HCT116 (cell line): ENCODE measurements around the gene NOC2L. TPM values are rescaled to one million over a fixed set of nuclear protein-coding genes. Genes with fewer than 3 reads are reported as not detected.

Source experiments
- ATAC-seq: fragments of 200-7000 bp; cut with Tn5 transposase; 2 replicates; pipeline ENCODE4 v1.9.1; 2020; ENCODE audit warnings: mild to moderate bottlenecking, moderate library complexity
- BruUV-seq: library from RNA; stranded (reverse); fragments of 400-500 nt; replicated peaks from 2 replicates; lab custom pipeline; 2021; lab: Mats Ljungman, UMichigan
- CTCF ChIA-PET: fragments of 300-600 bp; sonication (Branson Sonifier 250); formaldehyde crosslinking; loops from one replicate; lab custom pipeline; 2021; ENCODE audit warnings: antibody characterized with exemption; lab: Charles Lee
- POLR2A ChIA-PET: fragments of 300-600, 350-600 bp; sonication (Branson Sonifier 250); formaldehyde crosslinking; loops from one replicate; lab custom pipeline; 2021; ENCODE audit warnings: antibody characterized with exemption; lab: Charles Lee
- RAD21 ChIA-PET, 2 experiments: fragments of 300-600 bp; sonication (Branson Sonifier 250); formaldehyde crosslinking; loops; one replicate each; lab custom pipeline; 2023; ENCODE audit warnings: low total read pairs in 2 of 2; ENCODE audit not compliant: uncharacterized antibody in 2 of 2, unreplicated experiment in 2 of 2, low non-redundant PET in 1 of 2; lab: Charles Lee
- DNase-seq: peaks from one replicate; pipeline ENCODE4 v3.0.0-alpha.2; 2010; ENCODE audit warnings: low read depth, low spot score
- H2AFZ ChIP-seq: fragments of 200-600 bp; shearing (Covaris generic), sonication (generic); 2 replicates; pipeline ENCODE4 v1.6.1; 2017; ENCODE audit warnings: low read depth, mixed run types, mixed read lengths, antibody characterized with exemption, low read length; ENCODE audit not compliant: poor library complexity, severe bottlenecking
- H3K27ac ChIP-seq: 2 replicates; pipeline ENCODE4 v1.5.1; 2012; ENCODE audit warnings: low read depth, low read length
- H3K27me3 ChIP-seq: fragments of 200-600 bp; sonication (generic); 2 replicates; pipeline ENCODE4 v1.6.1; 2016; ENCODE audit warnings: mixed run types, low read length, mixed read lengths; ENCODE audit not compliant: insufficient read depth
- H3K36me3 ChIP-seq, 2 experiments: fragments of 200-500 bp in 1 of 2; fragments of 200-600 bp in 1 of 2; sonication (Bioruptor generic) in 1 of 2; sonication (generic) in 1 of 2; 2 replicates each; pipeline versions ENCODE4 v1.5.1 to v1.6.1; 2014 to 2016; ENCODE audit warnings: low read length in 2 of 2, inconsistent platforms in 1 of 2, mixed read lengths in 1 of 2, mixed run types in 1 of 2; ENCODE audit not compliant: insufficient read depth in 2 of 2, control insufficient read depth in 1 of 2
- H3K4me1 ChIP-seq, 2 experiments: fragments of 200-600 bp in 1 of 2; sonication (generic) in 1 of 2; 2 replicates each; pipeline versions ENCODE4 v1.5.1 to v1.6.1; 2012 to 2017; ENCODE audit warnings: low read length in 2 of 2, inconsistent platforms in 1 of 2, mild to moderate bottlenecking in 1 of 2, mixed read lengths in 1 of 2, mixed run types in 1 of 2, moderate library complexity in 1 of 2; ENCODE audit not compliant: insufficient read depth in 2 of 2, control insufficient read depth in 1 of 2
- H3K4me2 ChIP-seq: fragments of 200-600 bp; sonication (generic); 2 replicates; pipeline ENCODE4 v1.6.1; 2017; ENCODE audit warnings: mixed run types, low read length, mixed read lengths
- H3K4me3 ChIP-seq, 2 experiments: fragments of 200-600 bp in 1 of 2; sonication (generic) in 1 of 2; replicated peaks in 1 of 2; 2 replicates each; pipeline ENCODE4 v1.5.1; 2011 to 2016; ENCODE audit warnings: low read length in 2 of 2, control low read depth in 1 of 2, low read depth in 1 of 2, mild to moderate bottlenecking in 1 of 2, mixed read lengths in 1 of 2, mixed run types in 1 of 2
- H3K79me2 ChIP-seq: fragments of 200-600 bp; sonication (generic); 2 replicates; pipeline ENCODE4 v1.6.1; 2017; ENCODE audit warnings: mild to moderate bottlenecking, mixed run types, low read length, moderate library complexity, mixed read lengths; ENCODE audit not compliant: insufficient read depth
- H3K9ac ChIP-seq: fragments of 200-600 bp; sonication (generic); 2 replicates; pipeline ENCODE4 v1.6.1; 2016; ENCODE audit warnings: low read length, mixed read lengths
- H3K9me2 ChIP-seq: fragments of 200-600 bp; sonication (generic), shearing (Covaris generic); 2 replicates; pipeline ENCODE4 v1.6.1; 2017; ENCODE audit warnings: mixed run types, mild to moderate bottlenecking, moderate library complexity; ENCODE audit not compliant: insufficient read depth
- H3K9me3 ChIP-seq, 2 experiments: fragments of 200-500 bp in 1 of 2; fragments of 200-600 bp in 1 of 2; sonication (Bioruptor generic) in 1 of 2; sonication (generic) in 1 of 2; 2 replicates each; pipeline ENCODE4 v1.6.1; 2014 to 2017; ENCODE audit warnings: low read length in 2 of 2, mixed read lengths in 2 of 2, inconsistent platforms in 1 of 2, low read depth in 1 of 2, mild to moderate bottlenecking in 1 of 2, mixed run types in 1 of 2, moderate library complexity in 1 of 2; ENCODE audit not compliant: control insufficient read depth in 1 of 2, insufficient read depth in 1 of 2
- H4K20me1 ChIP-seq: fragments of 200-600 bp; sonication (generic), shearing (Covaris generic); 2 replicates; pipeline ENCODE4 v1.6.1; 2017; ENCODE audit warnings: mixed run types, mild to moderate bottlenecking, moderate library complexity; ENCODE audit not compliant: insufficient read depth
- CBX3 ChIP-seq: IDR thresholded peaks from 2 replicates; pipeline ENCODE4 v1.6.1; 2012; ENCODE audit warnings: low read depth
- CEBPB ChIP-seq: IDR thresholded peaks from 2 replicates; pipeline ENCODE4 v1.6.1; 2012; ENCODE audit warnings: low read depth
- ELF1 ChIP-seq: IDR thresholded peaks from 2 replicates; pipeline ENCODE4 v1.6.1; 2012; ENCODE audit warnings: low read depth, borderline replicate concordance
- EZH2 ChIP-seq: fragments of 200-600 bp; sonication (generic); IDR thresholded peaks from 2 replicates; pipeline ENCODE4 v1.6.1; 2017; ENCODE audit warnings: antibody characterized with exemption, mixed run types
- EZH2phosphoT487 ChIP-seq: fragments of 200-600 bp; IDR thresholded peaks from 2 replicates; pipeline ENCODE4 v1.6.1; 2018; ENCODE audit warnings: antibody characterized with exemption, borderline replicate concordance
- JUND ChIP-seq: IDR thresholded peaks from 2 replicates; pipeline ENCODE4 v1.6.1; 2012
- POLR2A ChIP-seq: IDR thresholded peaks from 2 replicates; pipeline ENCODE4 v1.7.0; 2011; ENCODE audit warnings: borderline replicate concordance; ENCODE audit not compliant: insufficient read depth, insufficient read length; ENCODE audit errors: extremely low read depth
- POLR2AphosphoS5 ChIP-seq: IDR thresholded peaks from 2 replicates; pipeline ENCODE4 v1.6.1; 2011; ENCODE audit warnings: mild to moderate bottlenecking, low read depth, low read length, moderate library complexity
- YY1 ChIP-seq: IDR thresholded peaks from 2 replicates; pipeline ENCODE4 v1.6.1; 2011; ENCODE audit warnings: low read length, low read depth, moderate library complexity, mild to moderate bottlenecking; ENCODE audit not compliant: insufficient replicate concordance; ENCODE audit errors: extremely low read depth
- ZFX ChIP-seq: fragments of 450-650 bp; IDR thresholded peaks from 2 replicates; pipeline ENCODE4 v1.6.1; 2017
- ZNF274 ChIP-seq: fragments of 200-500 bp; sonication (Bioruptor generic); IDR thresholded peaks from 2 replicates; pipeline ENCODE4 v1.6.1; 2014; ENCODE audit warnings: mild to moderate bottlenecking, low read depth, low read length, inconsistent platforms
- intact Hi-C: fragments of 100-400 bp; cut with micrococcal nuclease; formaldehyde crosslinking; loops from 2 replicates; pipeline ENCODE4 v1.10.0; 2022
- total RNA-seq: library from RNA; stranded (reverse); gene quantifications from one replicate; pipeline ENCODE4 v1.2.1, GENCODE V29; 2021; ENCODE audit not compliant: unreplicated experiment
- TF ChIP-seq, protein P1 (sequence below): IDR thresholded peaks from 2 replicates; pipeline ENCODE4 v1.6.1; 2012
- TF ChIP-seq, protein P2 (sequence below): IDR thresholded peaks from 2 replicates; pipeline ENCODE4 v1.6.1; 2012
- TF ChIP-seq, protein P3 (sequence below): IDR thresholded peaks from 2 replicates; pipeline ENCODE4 v1.6.1; 2011; ENCODE audit warnings: mild to moderate bottlenecking, low read length, moderate library complexity; ENCODE audit not compliant: insufficient replicate concordance; ENCODE audit errors: extremely low read depth

Gene NOC2L
- total RNA-seq, 1 experiment from 2014 or later, result 260 TPM

DNA sequence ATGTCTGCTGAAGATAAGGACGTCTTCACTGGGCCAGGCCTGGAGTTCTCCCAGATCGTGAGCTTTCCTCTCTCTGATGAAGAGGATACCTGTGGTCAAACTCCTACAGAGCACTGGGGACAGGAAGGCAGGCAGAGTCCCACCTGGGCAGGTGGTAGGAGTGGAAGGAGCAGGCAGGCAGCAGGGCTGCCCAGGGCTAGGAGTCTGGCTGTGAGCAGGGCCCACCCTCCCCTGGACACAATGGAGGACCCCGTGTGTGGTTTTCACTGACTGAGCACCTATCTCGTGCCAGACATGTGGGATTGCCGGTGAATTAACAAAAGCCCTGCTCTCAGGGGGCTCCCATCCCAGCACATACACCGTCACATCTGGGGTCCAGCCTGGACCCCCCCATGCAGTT, 40.2 kb downstream of the NOC2L start:
- ChIA-PET RAD21 (interaction anchor here in 1 of 2 experiments (0.6 kb wide), 1 partner anchor 24 kb away, joined by 6 read pairs; no protein-coding TSS in a partner anchor), POLR2A (no interaction called here), CTCF (interaction anchor here (0.6 kb wide), 1 partner anchor 14 kb away, joined by 4 read pairs; no protein-coding TSS in a partner anchor)
- Histone ChIP-seq H2AFZ (no peak overlapping the region), H3K4me3 (no peak overlapping the region), H3K9ac (no peak overlapping the region), H4K20me1 (no peaks in the 10 kb centered on the region), H3K27ac (no peak overlapping the region), H3K9me3 (no peaks in the 10 kb centered on the region), H3K4me2 (no peak overlapping the region), H3K27me3 (peaks cover 39% of the 10 kb centered on the region; the same call in 1 of the 2 replicates), H3K36me3 (no peaks in the 10 kb centered on the region), H3K79me2 (no peaks in the 10 kb centered on the region), H3K4me1 (peaks cover 31% of the 10 kb centered on the region in 2 experiments), H3K9me2 (no peaks in the 10 kb centered on the region)
- DNase-seq (no peak), ATAC-seq (no peak)
- no TSS peak for BruUV-seq
- intact Hi-C loops, result no loop called here
- TF ChIP-seq ELF1, result no peak
- TF ChIP-seq CBX3, result no peak
- TF ChIP-seq YY1, result no peak
- TF ChIP-seq, protein P1, sequence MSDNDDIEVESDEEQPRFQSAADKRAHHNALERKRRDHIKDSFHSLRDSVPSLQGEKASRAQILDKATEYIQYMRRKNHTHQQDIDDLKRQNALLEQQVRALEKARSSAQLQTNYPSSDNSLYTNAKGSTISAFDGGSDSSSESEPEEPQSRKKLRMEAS, result no peak
- TF ChIP-seq JUND, result no peak
- no peak for TF ChIP-seq POLR2A
- no peak for TF ChIP-seq POLR2AphosphoS5
- TF ChIP-seq, protein P2, sequence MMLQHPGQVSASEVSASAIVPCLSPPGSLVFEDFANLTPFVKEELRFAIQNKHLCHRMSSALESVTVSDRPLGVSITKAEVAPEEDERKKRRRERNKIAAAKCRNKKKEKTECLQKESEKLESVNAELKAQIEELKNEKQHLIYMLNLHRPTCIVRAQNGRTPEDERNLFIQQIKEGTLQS, result no peak
- no peak for TF ChIP-seq ZNF274
- TF ChIP-seq EZH2phosphoT487, result no peak
- no peak for TF ChIP-seq ZFX
- no peak for TF ChIP-seq CEBPB
- no peak for TF ChIP-seq EZH2
- TF ChIP-seq, protein P3, sequence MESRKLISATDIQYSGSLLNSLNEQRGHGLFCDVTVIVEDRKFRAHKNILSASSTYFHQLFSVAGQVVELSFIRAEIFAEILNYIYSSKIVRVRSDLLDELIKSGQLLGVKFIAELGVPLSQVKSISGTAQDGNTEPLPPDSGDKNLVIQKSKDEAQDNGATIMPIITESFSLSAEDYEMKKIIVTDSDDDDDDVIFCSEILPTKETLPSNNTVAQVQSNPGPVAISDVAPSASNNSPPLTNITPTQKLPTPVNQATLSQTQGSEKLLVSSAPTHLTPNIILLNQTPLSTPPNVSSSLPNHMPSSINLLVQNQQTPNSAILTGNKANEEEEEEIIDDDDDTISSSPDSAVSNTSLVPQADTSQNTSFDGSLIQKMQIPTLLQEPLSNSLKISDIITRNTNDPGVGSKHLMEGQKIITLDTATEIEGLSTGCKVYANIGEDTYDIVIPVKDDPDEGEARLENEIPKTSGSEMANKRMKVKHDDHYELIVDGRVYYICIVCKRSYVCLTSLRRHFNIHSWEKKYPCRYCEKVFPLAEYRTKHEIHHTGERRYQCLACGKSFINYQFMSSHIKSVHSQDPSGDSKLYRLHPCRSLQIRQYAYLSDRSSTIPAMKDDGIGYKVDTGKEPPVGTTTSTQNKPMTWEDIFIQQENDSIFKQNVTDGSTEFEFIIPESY, result no peak
